Measurements from ENCODE around the gene POLR1G. TPM values are rescaled to one million over a fixed set of nuclear protein-coding genes. Genes with fewer than 3 reads are reported as not detected.

POLR1G gene
- polyA plus RNA-seq, 2 of the 4 experiments (the other 2 are of a cell fraction): 15.1 to 31.2 TPM

GRCh38 chr19:45363861-45364459 lies 42.5 kb upstream of the POLR1G start:
- DNase-seq (ENCODE audit: low read depth in 1 of 2, low spot score in 1 of 2): no peak
- Histone ChIP-seq H3K4me2 (no peak overlapping the region), H3K4me3 (no peak overlapping the region), H3K4me1 (no peaks in the 10 kb centered on the region), H3K27ac (no peak overlapping the region), H3K9me3 (no peaks in the 10 kb centered on the region)
- 100% methylated on average over 1 of the region's 44 CpGs for WGBS (ENCODE audit: missing lambda C conversion rate)
- ChIA-PET CTCF (no interaction called here), POLR2A (no interaction called here)
- no peak for FAIRE-seq
- TF ChIP-seq HOXB13 (CRISPR knock-in tag; IDR thresholded peaks at IDR 0.05; ENCODE audit: low read depth): no peak
- no peak for TF ChIP-seq NR3C1 (IDR thresholded peaks at IDR 0.05)
- TF ChIP-seq GATA3 (IDR thresholded peaks at IDR 0.05; ENCODE audit: borderline replicate concordance): no peak
- TF ChIP-seq NPAS2 (CRISPR knock-in tag; IDR thresholded peaks at IDR 0.05; ENCODE audit: borderline replicate concordance): no peak
- TF ChIP-seq JUN (IDR thresholded peaks at IDR 0.05): no peak
- no peak for TF ChIP-seq RARB (CRISPR knock-in tag; IDR thresholded peaks at IDR 0.05)
- no peak for TF ChIP-seq CBX2 (IDR thresholded peaks at IDR 0.05; ENCODE audit: borderline replicate concordance, low read depth)
- no peak for ATAC-seq

DNA sequence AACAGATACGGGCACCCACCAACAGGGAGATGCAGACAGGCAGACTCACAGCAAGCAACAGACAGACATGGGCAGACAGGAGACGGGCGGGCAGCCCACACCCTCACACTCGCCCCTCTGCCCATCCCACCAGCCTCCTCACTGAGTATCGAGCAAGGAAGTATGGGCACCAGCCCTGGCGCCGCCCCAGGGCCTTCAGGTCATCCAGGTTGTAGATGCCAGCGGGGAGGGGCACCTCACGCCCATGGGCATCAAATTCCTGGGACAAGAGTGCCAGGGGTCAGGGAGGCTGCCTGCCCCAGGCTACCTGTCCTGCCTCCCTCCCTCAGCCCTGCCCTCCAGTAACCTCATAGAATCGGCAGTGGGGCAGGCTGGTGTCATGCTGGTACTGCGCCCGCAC lies 41.7 kb upstream of the POLR1G start:
- POLR2A ChIA-PET: no interaction called here
- no peak for FAIRE-seq
- Histone ChIP-seq H3K4me2 (no peak overlapping the region), H3K4me3 (no peak overlapping the region), H3K4me1 (no peaks in the 10 kb centered on the region), H3K27ac (no peak overlapping the region), H3K9me3 (no peaks in the 10 kb centered on the region)
- WGBS (ENCODE audit: missing lambda C conversion rate): 78% methylated on average over 7 of the region's 12 CpGs
- no peak for TF ChIP-seq HOXB13 (CRISPR knock-in tag; IDR thresholded peaks at IDR 0.05; ENCODE audit: low read depth)
- no peak for TF ChIP-seq ATOH8 (CRISPR knock-in tag; IDR thresholded peaks at IDR 0.05; ENCODE audit: low read depth)
- no peak for TF ChIP-seq SMC3 (IDR thresholded peaks at IDR 0.05)
- no peak for TF ChIP-seq CBX8 (IDR thresholded peaks at IDR 0.05)
- TF ChIP-seq CEBPB (IDR thresholded peaks at IDR 0.05): no peak
- DNase-seq (ENCODE audit: low read depth in 1 of 2, low spot score in 1 of 2): no peak
- CTCF ChIA-PET: no interaction called here
- no peak; a peak in 1 of 6 replicates for ATAC-seq

- Histone ChIP-seq H3K9me3 (no peaks in the 10 kb centered on the region), H3K4me1 (no peaks in the 10 kb centered on the region), H3K27ac (no peak overlapping the region), H3K4me2 (no peak overlapping the region), H3K4me3 (no peak overlapping the region)
- ATAC-seq: no peak
- TF ChIP-seq FOSL2 (IDR thresholded peaks at IDR 0.05) (no peak), FOSL2 (CRISPR knock-in tag; IDR thresholded peaks at IDR 0.05) (no peak), KDM1A (IDR thresholded peaks at IDR 0.05; ENCODE audit: low read depth) (peak; percentile 65; the same call in 1 of the 2 replicates)
- CTCF ChIA-PET: no interaction called here
- no peak for FAIRE-seq
- POLR2A ChIA-PET: no interaction called here
- DNase-seq (ENCODE audit: low read depth in 1 of 2, low spot score in 1 of 2): no peak
- 88% methylated on average over 4 of the region's 4 CpGs for WGBS (ENCODE audit: missing lambda C conversion rate)
These were observed 38.3 kb upstream of the POLR1G start for GRCh38 chr19:45368127-45368526.

DNA sequence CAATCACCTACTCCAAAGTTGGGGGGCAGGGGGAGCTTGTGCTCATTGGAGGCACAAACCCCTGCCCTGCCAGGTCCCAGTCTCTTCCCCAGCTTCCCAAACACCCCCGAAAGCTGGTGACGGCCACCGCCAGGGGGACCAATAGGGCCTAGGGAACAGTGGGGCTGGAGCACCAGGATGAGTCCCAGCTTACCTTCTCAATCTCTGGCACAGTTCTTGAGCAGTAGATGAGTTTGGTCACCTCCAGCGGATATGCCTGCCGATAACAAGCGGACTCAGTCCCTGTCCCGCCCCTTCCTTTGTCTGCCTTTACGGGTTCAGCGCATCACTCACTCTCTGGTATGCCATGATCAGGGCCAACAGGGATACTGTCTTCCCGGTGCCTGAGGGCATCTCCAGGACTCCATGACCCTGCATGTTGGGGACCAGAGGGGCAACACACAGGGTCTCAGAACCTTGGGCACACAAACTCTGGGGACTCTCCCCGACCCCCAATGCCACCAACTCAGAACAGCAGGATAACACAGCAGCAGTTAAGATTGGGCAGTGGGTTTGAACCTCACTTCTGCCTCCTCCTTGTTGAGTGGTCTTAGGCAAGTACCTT lies 37.6 kb upstream of the POLR1G start:
- no peak overlapping the region for H3K4me3 ChIP-seq
- ATAC-seq (no peak), DNase-seq (ENCODE audit: low read depth in 1 of 2, low spot score in 1 of 2) (no peak)

More for the DNA sequence above, 37.6 kb upstream of the POLR1G start:
- Histone ChIP-seq H3K9me3 (no peaks in the 10 kb centered on the region), H3K27ac (no peak overlapping the region), H3K4me2 (peak overlapping the region; percentile 72), H3K4me1 (no peaks in the 10 kb centered on the region)
- ChIA-PET CTCF (interaction anchor here (1.4 kb wide), 1 partner anchor 27 kb away, joined by 4 read pairs; no protein-coding TSS in a partner anchor), POLR2A (no interaction called here)
- no peak for TF ChIP-seq ZSCAN20 (CRISPR knock-in tag; IDR thresholded peaks at IDR 0.05)
- no peak for TF ChIP-seq CBX2 (IDR thresholded peaks at IDR 0.05; ENCODE audit: borderline replicate concordance, low read depth)
- TF ChIP-seq USF2 (IDR thresholded peaks at IDR 0.05): no peak
- no peak for TF ChIP-seq CTCF (IDR thresholded peaks at IDR 0.05)
- TF ChIP-seq RAD21 (conservative IDR thresholded peaks at IDR 0.05 in 1 of 2, IDR thresholded peaks at IDR 0.05 in 1 of 2): no peak
- TF ChIP-seq HOXB13 (CRISPR knock-in tag; IDR thresholded peaks at IDR 0.05; ENCODE audit: low read depth): no peak
- TF ChIP-seq NFE2L2 (conservative IDR thresholded peaks at IDR 0.05; ENCODE audit: low read length): no peak
- no peak for TF ChIP-seq KDM1A (IDR thresholded peaks at IDR 0.05; ENCODE audit: low read depth)
- TF ChIP-seq RARB (CRISPR knock-in tag; IDR thresholded peaks at IDR 0.05): no peak
- no peak for TF ChIP-seq TFCP2L1 (CRISPR knock-in tag; IDR thresholded peaks at IDR 0.05)
- no peak for TF ChIP-seq RCOR1 (IDR thresholded peaks at IDR 0.05; ENCODE audit: low read depth, low read length)
- TF ChIP-seq FOXS1 (CRISPR knock-in tag; IDR thresholded peaks at IDR 0.05): no peak
- FAIRE-seq: no peak
- 94% methylated on average over 10 of the region's 11 CpGs for WGBS (ENCODE audit: missing lambda C conversion rate)

Data from A549 (cell line).